ENCODE results near the gene MATR3.
A peak's percentile ranks its signal among the peaks of the same experiment; 100 is the strongest.

Gene MATR3

DNA sequence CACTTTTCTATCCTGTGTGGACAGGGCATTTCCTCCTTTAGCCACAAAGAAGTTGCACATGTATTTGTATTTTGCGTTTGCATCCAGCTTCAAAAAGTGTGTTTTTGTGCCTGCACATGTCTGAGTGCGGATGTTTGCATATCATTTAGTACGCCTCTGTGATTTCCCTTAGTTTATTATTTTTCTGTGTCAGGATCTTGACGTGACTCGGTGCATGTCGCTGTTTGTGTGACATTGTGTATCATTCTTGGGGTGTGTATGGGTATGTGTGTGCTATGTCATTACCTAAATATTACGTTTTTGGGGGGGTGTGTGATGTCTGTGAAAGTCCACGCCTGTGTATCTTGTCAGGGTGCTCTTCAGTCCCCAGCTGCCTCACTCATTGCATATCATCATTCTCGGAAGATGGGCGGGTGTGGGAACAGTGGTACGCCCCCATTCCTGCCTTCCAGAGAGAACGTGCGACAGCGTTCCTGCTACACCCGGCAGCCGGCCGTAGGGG, 47.7 kb downstream of the MATR3 start:
- TF ChIP-seq, protein P1, sequence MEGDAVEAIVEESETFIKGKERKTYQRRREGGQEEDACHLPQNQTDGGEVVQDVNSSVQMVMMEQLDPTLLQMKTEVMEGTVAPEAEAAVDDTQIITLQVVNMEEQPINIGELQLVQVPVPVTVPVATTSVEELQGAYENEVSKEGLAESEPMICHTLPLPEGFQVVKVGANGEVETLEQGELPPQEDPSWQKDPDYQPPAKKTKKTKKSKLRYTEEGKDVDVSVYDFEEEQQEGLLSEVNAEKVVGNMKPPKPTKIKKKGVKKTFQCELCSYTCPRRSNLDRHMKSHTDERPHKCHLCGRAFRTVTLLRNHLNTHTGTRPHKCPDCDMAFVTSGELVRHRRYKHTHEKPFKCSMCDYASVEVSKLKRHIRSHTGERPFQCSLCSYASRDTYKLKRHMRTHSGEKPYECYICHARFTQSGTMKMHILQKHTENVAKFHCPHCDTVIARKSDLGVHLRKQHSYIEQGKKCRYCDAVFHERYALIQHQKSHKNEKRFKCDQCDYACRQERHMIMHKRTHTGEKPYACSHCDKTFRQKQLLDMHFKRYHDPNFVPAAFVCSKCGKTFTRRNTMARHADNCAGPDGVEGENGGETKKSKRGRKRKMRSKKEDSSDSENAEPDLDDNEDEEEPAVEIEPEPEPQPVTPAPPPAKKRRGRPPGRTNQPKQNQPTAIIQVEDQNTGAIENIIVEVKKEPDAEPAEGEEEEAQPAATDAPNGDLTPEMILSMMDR (IDR thresholded peaks at IDR 0.05), result no peak

DNA sequence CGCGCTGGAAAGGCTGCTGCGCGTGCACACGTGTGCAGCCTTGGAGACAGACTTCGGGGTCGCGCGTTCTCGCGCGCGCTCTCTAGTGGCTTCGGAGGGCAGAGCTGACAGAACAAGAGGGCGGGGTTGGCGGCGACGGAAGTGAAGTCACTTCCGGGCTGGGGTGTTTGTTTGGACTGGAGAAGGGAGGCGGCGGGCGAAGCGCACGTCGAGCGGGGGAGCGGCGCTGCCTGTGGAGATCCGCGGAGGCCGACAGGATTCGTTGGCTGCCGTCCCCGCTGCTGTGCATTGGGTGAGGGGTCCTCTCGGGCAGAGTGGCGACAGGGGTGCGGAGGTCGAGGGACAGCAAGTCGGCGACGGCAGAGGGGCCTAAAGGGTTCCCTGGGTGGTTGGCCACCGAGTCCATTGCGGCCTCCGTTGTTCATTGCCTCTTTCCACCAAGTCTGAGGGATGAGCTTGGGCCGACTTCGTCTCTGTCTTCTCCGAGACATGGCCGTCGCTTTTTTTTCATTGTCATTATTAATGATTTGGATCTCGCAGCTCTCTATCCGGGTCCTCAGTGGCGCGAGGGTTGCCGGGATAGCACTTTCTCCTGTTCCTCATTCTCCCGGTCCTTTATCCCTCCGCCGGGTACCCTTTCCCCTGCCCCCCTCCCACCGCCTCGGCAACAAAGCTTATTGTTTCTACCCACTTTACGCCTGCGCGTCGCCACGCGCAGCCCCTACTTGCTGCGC, 48.3 kb downstream of the MATR3 start, which contains the start of gene PAIP2:
Gene PAIP2, plus strand, starts transcription at position 166 of the 734 bp plus-strand sequence. CDS start 21,931 bp downstream, outside the sequence.
- TF ChIP-seq, protein P1 (IDR thresholded peaks at IDR 0.05), result peak; percentile 78

DNA sequence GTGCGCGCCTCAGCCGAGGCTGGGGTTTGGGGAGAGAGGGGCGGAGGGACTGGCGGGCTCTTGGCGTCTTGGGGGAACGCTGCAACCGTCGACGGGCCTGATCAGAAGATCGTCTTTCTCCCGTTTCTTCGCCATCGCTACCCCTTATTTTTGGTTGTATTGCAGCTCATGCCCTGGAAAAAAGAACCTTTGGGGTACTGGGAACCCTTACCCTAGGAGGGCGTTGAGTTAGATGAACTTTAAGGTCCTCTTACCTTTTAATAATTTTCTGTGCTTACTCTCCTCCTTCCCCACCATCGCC, 48.8 kb downstream of the MATR3 start:
- TF ChIP-seq, protein P1 (IDR thresholded peaks at IDR 0.05), result no peak

DNA sequence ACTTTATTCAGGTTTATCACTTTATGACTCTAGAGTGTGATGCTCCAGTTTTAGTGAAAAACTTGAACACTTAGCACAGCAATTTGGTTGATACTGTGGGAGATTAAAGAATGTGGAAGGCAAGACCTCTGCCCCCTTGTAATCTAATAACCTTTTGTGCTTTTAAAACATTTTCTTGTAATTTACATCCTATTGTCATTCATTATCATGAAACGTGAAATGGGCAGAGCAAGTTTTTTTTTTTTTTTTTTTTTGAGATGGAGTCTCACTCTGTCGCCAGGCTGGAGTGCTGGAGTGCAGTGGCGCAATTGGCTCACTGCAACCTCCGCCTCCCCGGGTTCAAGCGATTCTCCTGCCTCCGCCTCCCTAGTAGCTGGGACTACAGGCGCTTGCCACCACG, 49.9 kb downstream of the MATR3 start:
- TF ChIP-seq, protein P1 (IDR thresholded peaks at IDR 0.05), result no peak

DNA sequence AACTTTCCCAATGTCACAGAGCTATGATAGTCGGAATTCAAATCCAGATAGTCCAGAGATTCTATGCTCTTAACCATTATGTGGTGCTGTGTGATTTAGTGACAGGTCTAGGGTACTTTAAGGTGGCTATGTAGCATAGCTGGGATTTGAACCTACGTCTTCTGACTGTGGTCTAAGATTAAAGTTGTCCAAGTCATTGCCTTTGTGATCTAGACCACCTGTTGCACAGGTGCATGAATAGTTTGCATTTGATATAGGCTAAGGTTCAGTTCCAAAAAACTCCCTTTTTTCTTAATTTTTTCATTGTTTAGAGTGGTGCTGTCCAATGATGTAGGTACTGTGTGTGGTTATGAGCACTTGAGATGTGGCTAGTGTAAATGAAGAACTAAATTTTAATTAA, 50.6 kb downstream of the MATR3 start:
- TF ChIP-seq, protein P1 (IDR thresholded peaks at IDR 0.05), result no peak

DNA sequence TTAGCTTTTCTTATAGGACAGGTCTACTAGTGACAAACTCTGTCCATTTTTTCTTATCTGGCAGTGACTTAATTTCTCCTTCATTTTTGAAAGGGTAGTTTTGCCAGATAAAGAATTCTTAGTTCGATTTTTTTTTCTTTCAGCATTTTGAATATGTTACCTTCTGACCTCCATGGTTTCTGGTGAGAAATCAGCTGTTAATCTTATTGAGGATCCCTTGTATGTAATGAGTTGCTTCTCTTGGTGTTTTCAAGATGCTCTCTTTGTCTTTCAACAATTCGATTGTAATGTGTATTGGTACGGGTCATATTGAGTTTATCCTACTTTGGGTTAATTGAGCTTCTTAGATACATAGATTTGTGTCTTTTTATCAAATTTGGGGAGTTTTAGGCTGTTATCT, 60.6 kb downstream of the MATR3 start:
- TF ChIP-seq, protein P1 (IDR thresholded peaks at IDR 0.05), result no peak

DNA sequence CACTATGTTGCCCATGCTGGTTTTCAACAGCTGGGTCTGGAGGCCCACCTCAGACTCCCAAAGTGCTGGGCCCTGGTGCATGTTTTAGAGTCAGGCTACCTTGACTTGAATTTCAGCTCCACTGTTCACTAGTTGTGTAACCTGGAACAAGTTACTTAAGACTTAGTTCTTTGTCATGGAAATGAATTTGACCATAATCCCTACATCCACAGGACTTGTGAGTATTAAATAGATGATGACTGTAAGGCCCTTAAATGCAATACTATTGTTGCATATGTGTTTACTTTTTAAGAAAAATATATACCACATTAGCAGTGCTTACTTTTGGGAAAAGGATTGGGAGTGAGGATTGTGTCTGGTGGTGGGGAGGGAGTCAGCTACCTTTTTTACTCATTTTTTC, 64.5 kb downstream of the MATR3 start:
- TF ChIP-seq, protein P1 (IDR thresholded peaks at IDR 0.05), result no peak
